ENCODE measurements around the gene HAPSTR1. TPM values are rescaled to one million over a fixed set of nuclear protein-coding genes. Genes with fewer than 3 reads are reported as not detected.
A peak's percentile ranks its signal among the peaks of the same experiment; 100 is the strongest.

Gene HAPSTR1
- total RNA-seq, 1 experiment from 2014 or later: 88.9 TPM

DNA sequence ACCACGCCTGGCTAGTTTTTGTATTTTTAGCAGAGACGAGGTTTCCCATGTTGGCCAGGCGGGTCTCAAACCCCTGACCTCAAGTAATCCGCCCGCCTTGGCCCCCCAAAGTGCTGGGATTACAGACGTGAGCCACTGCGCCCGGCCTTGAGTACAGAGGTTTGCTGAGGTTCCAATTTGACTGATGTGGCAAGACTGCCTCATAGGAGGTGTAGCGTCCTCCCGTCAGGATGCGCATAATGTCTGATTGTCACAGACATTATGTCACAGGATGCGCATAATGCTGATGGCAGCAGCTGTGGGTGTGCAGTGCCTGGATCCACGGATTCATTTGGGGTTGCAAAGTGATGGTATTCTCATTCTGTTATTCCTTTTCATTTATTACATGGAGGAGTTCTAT, 45.2 kb downstream of the HAPSTR1 start:
- no TSS peak for BruUV-seq (replicated peaks)
- ChIA-PET CTCF (interaction anchor here (0.6 to 1.4 kb wide), 5 partner anchors 17 to 1562 kb away, joined by 3 to 4 read pairs (median 3); no protein-coding TSS in a partner anchor), POLR2A (no interaction called here)
- Mint-ChIP-seq H3K27me3 (ENCODE audit: insufficient read depth, unreplicated experiment) (peaks cover 14% of the 10 kb centered on the region), H3K36me3 (ENCODE audit: insufficient read depth, unreplicated experiment) (no peaks in the 10 kb centered on the region), H3K4me3 (ENCODE audit: unreplicated experiment) (no peak overlapping the region), H3K27ac (ENCODE audit: low read depth, unreplicated experiment) (no peak overlapping the region), H3K4me1 (ENCODE audit: insufficient read depth, unreplicated experiment) (peaks cover 11% of the 10 kb centered on the region), H3K9me3 (ENCODE audit: unreplicated experiment) (no peaks in the 10 kb centered on the region)
- DNase-seq (ENCODE audit: unreplicated experiment): no peak
- intact Hi-C loops (cut with micrococcal nuclease): loop anchor here (10.0 kb wide), 4 partner anchors 252 to 1368 kb away; partner anchors contain the start of genes LITAFD, PMM2 and TMEM186
- TF ChIP-seq, protein P1, sequence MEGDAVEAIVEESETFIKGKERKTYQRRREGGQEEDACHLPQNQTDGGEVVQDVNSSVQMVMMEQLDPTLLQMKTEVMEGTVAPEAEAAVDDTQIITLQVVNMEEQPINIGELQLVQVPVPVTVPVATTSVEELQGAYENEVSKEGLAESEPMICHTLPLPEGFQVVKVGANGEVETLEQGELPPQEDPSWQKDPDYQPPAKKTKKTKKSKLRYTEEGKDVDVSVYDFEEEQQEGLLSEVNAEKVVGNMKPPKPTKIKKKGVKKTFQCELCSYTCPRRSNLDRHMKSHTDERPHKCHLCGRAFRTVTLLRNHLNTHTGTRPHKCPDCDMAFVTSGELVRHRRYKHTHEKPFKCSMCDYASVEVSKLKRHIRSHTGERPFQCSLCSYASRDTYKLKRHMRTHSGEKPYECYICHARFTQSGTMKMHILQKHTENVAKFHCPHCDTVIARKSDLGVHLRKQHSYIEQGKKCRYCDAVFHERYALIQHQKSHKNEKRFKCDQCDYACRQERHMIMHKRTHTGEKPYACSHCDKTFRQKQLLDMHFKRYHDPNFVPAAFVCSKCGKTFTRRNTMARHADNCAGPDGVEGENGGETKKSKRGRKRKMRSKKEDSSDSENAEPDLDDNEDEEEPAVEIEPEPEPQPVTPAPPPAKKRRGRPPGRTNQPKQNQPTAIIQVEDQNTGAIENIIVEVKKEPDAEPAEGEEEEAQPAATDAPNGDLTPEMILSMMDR (IDR thresholded peaks at IDR 0.05; ENCODE audit: unreplicated experiment): no peak

DNA sequence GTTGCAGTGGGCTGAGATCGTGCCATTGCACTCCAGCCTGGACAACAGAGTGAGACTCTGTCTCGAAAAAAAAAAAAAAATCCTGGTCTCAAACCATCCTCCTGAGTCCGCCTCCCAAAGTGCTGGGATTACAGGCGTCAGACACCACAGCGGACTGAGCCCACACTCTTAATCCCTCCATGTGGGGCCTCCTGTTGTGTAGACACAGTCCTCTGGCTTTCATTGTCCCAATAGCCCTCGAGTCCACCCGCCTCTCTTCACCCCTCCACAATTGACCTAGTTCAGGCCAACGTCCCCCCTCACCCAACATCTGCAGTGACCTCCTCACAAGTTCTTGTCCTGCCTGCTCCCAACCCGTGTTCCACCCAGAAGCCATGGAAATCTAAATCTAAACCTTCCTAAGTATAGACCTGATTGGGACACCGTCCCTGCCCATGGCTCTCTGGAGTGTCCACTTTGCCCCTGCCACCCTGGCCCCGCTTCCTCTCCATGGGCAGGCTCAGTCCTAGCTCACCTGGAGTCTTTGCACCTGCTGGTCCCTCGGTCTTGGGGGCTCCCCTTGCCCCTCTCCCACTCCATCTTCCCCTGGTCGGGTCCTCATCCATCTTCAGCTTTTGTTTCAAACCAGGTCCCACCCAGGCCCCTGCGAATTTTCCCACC, 46.7 kb downstream of the HAPSTR1 start:
- DNase-seq (ENCODE audit: unreplicated experiment): no peak
- Mint-ChIP-seq H3K9me3 (ENCODE audit: unreplicated experiment) (no peaks in the 10 kb centered on the region), H3K27ac (ENCODE audit: low read depth, unreplicated experiment) (no peak overlapping the region), H3K27me3 (ENCODE audit: insufficient read depth, unreplicated experiment) (peaks cover 14% of the 10 kb centered on the region), H3K4me1 (ENCODE audit: insufficient read depth, unreplicated experiment) (peaks cover 11% of the 10 kb centered on the region), H3K4me3 (ENCODE audit: unreplicated experiment) (no peak overlapping the region), H3K36me3 (ENCODE audit: insufficient read depth, unreplicated experiment) (no peaks in the 10 kb centered on the region)
- no TSS peak for BruUV-seq (replicated peaks)
- CTCF ChIA-PET: interaction anchor here (0.5 to 4.2 kb wide), 16 partner anchors 9 to 1185 kb away, joined by 3 to 24 read pairs (median 4); no protein-coding TSS in a partner anchor
- intact Hi-C loops (cut with micrococcal nuclease): loop anchor here (10.0 kb wide), 4 partner anchors 253 to 1367 kb away; partner anchors contain the start of genes LITAFD, PMM2 and TMEM186
- POLR2A ChIA-PET: interaction anchor here (2.3 kb wide), 1 partner anchor 11 kb away, joined by 14 read pairs; no protein-coding TSS in a partner anchor
- TF ChIP-seq, protein P1 (IDR thresholded peaks at IDR 0.05; ENCODE audit: unreplicated experiment): no peak

DNA sequence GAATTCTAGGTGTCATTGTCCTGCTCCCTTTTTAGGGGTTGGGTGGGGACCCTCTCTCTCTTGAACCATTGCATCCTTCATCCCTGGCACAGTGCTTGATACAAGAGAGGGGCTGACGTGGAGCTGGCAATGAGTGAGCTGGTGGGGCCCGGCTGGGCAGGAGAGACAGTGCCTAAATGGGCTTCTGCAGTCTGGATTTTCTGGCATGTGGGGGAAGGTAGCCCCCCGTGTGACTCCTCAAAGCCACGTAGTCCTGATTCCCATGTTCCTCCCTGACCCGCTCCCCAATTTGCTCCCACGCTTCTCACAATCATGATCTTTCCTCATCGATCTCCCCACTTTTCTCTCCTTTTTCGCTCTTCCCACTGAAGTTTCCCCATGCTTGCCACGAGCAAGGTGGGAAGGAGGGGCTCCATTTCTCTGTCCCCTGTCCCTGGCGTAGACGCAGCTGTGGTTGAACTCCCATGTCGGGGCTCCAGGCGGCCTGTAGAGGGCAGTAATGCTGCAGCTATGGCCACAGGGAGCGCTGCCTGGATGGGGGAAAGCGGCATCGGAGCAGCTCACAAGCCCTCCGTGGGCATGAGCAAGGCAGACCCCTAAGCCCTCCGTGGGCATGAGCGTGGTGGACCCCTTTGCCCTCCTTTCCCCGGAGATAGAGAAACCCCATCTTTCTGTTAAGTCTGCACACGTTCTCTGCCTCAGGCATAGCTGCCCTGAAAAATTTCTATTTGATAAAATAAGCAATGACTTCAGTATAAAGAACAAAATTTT, 47.5 kb downstream of the HAPSTR1 start:
- peaks cover 11% of the 10 kb centered on the region for H3K4me1 Mint-ChIP-seq (ENCODE audit: insufficient read depth, unreplicated experiment)
- BruUV-seq (replicated peaks): no TSS peak
- no peak overlapping the region for H3K4me3 Mint-ChIP-seq (ENCODE audit: unreplicated experiment)
- intact Hi-C loops (cut with micrococcal nuclease): loop anchor here (10.0 kb wide), 4 partner anchors 254 to 1366 kb away; partner anchors contain the start of genes LITAFD, PMM2 and TMEM186
- POLR2A ChIA-PET: interaction anchor here (0.6 to 2.3 kb wide), 2 partner anchors 12 to 1007 kb away, joined by 4 to 14 read pairs; no protein-coding TSS in a partner anchor
- H3K9me3 Mint-ChIP-seq (ENCODE audit: unreplicated experiment): no peaks in the 10 kb centered on the region
- TF ChIP-seq, protein P1 (IDR thresholded peaks at IDR 0.05; ENCODE audit: unreplicated experiment): peak; percentile 86
- peak; percentile 65 for DNase-seq (ENCODE audit: unreplicated experiment)
- no peaks in the 10 kb centered on the region for H3K36me3 Mint-ChIP-seq (ENCODE audit: insufficient read depth, unreplicated experiment)
- H3K27me3 Mint-ChIP-seq (ENCODE audit: insufficient read depth, unreplicated experiment): peaks cover 14% of the 10 kb centered on the region
- H3K27ac Mint-ChIP-seq (ENCODE audit: low read depth, unreplicated experiment): no peak overlapping the region
- CTCF ChIA-PET: interaction anchor here (0.5 to 4.2 kb wide), 31 partner anchors 8 to 1671 kb away, joined by 3 to 24 read pairs (median 4); no protein-coding TSS in a partner anchor

DNA sequence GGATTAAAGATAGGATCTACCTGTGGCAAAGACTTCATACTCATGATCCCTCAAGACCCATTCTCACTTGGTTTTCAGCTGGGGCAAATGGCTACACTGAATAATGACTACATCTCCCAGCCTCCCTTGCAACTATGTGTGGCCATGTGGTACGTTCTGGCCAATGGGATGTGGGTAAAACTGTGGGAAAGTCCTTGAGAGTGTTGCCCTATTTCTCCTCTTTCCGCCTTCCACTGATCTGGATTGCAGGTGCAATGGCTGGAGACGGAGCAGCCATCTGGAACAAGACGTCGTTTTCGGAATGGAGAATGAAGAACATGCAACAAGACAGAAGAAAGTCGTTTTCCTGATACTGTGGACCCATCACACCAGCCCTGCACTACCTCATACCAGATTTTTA, 48.5 kb downstream of the HAPSTR1 start:
- intact Hi-C loops (cut with micrococcal nuclease): loop anchor here (10.0 kb wide), 4 partner anchors 255 to 1365 kb away; partner anchors contain the start of genes LITAFD, PMM2 and TMEM186
- TF ChIP-seq, protein P1 (IDR thresholded peaks at IDR 0.05; ENCODE audit: unreplicated experiment): no peak
- BruUV-seq (replicated peaks): no TSS peak
- CTCF ChIA-PET: interaction anchor here (0.5 to 4.2 kb wide), 8 partner anchors 9 to 311 kb away, joined by 3 to 24 read pairs (median 4); no protein-coding TSS in a partner anchor
- Mint-ChIP-seq H3K4me3 (ENCODE audit: unreplicated experiment) (no peak overlapping the region), H3K27me3 (ENCODE audit: insufficient read depth, unreplicated experiment) (peaks cover 14% of the 10 kb centered on the region), H3K4me1 (ENCODE audit: insufficient read depth, unreplicated experiment) (peaks cover 11% of the 10 kb centered on the region), H3K9me3 (ENCODE audit: unreplicated experiment) (no peaks in the 10 kb centered on the region), H3K36me3 (ENCODE audit: insufficient read depth, unreplicated experiment) (no peaks in the 10 kb centered on the region), H3K27ac (ENCODE audit: low read depth, unreplicated experiment) (no peak overlapping the region)
- POLR2A ChIA-PET: no interaction called here
- DNase-seq (ENCODE audit: unreplicated experiment): peak; percentile 47
